ENCODE data around the gene TMEM101.
"Not testable (repeated sequence)": the region's sequence is repeated elsewhere in the genome, so short reads cannot be mapped to it uniquely, and the experiment has no call there.

GRCh38 chr17:43972444-43973212 is 42.1 kb downstream of the TMEM101 start:
- TF ChIP-seq EP300 (IDR thresholded peaks at IDR 0.05; ENCODE audit: borderline replicate concordance in 1 of 2, low read depth in 1 of 2, low read length in 1 of 2); CTCF (IDR thresholded peaks at IDR 0.05); RAD21 (IDR thresholded peaks at IDR 0.05; ENCODE audit: low read length); SIN3A (IDR thresholded peaks at IDR 0.05; ENCODE audit: borderline replicate concordance, low read depth, low read length); GABPA (IDR thresholded peaks at IDR 0.05; ENCODE audit: low read depth): not testable (repeated sequence)

Measured in SK-N-SH (cell line).